ENCODE measurements around the gene RNF34. TPM values are rescaled to one million over a fixed set of nuclear protein-coding genes. Genes with fewer than 3 reads are reported as not detected.

RNF34 gene
- total RNA-seq, 1 donor from 2014 or later: 51.8 TPM

DNA sequence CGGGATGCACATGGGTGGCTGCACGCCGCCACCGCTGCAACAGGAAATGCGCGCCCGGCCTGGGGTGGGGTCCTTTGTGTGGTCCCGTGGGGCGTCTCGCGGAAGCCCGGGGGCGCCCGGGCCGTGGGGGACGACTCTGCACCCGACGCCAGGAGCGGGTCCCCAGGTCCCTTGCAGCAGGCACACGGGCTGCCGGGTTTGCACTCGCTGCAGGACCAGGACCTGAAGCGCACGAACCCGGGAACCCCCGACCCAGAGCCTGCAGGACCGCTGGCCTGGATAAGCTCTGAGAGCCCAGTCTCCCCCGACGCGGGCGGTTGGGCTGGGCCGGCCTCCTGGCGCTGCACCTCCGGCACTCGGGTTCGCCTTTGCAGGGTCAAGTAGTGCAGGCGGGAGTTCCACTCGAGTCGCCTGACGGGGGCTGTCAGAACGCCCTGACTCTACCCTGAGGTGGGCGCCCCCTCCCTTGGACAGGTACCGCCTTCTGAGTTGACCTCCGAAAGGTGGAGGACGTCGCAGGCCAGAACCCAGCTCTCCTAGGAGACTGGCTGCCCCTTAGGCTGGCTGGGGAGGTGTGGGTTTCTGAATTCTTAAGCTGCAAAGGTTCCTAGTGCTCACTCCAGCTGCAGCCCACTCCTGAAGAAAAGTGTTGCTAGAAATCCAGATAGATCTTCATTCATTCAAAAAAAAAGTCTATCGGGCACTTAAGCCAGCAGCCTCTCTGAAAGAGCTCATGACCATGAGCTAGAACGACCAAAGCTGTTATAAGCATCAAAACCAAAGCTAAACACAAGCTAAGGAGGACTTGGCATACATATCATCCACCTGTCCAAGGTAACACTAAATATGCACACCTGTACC, 68.0 kb downstream of the RNF34 start:
- DNase-seq: peak; percentile 46

DNA sequence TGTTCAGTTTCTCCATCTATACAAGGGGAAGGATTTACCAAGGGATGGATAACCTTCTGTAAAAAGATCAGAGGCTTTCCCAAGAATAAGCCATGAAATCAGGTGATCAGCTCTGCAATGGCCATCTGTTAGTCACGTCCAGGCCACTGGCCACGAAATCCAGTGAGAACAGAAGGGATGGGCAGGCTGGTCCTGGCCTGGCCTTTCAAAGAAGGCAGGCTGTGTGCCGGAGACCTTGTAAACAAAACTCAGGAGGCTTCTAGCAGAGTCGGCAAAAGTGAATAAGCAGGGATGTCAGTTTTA, 68.5 kb downstream of the RNF34 start:
- no peak for DNase-seq

DNA sequence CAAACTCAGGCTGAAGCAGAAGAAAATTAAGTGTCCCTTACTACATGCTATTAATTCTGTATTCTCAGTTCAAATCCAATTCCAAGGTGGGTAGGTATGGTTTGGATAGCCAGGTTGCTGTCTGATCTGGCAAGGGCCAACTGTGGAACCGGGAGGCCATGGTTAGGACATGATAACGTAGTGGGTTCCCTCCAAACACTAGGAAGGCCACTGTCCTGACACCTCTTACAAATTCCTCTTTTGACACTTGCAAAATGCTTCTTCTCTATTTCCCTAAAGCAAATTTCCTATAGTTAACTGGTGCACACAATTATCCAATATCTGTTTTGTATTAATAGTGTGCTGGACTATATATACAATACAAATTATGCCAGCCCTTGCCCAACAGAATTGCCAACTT, 70.8 kb downstream of the RNF34 start:
- no peak for DNase-seq

DNA sequence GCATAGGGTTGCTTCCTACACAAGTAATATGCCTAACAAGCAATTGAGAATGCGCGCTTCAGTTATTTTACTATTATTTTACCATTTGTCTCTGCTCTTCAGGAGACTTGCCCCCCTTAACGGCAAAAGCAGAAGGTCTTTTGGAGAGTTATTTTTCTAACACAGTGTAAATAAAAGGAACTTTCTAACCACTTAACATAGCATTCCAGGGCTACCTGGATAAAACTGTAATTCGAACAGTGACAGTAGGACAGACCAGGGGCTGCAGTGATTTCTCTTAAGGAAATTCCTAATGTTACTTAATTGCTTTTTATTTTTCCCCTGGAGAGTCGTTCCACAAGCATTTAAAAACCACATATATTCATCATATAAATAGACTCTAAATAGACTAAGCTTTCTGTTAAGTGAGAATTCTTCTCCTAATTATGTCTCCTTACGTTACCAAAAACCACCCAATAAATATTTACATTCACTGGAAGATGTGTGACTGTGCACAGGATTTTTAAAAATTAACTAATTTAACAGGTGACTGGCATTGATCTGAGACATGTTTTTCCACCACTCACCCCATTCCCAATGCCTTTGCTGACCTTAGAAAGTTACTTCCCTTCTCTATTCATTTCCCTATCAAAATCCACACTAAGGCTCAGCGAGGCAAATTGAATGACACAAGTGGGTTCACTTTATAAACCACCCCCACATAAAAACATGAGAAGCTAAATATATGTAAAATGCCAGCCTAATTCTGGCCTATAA, 72.4 kb downstream of the RNF34 start:
- no peak for DNase-seq

Other genes with a start within 250 kb of the RNF34 start
- 11.4 TPM for gene P2RX4, start 190.0 kb upstream of the RNF34 start, total RNA-seq
- gene CAMKK2, start 103.4 kb upstream of the RNF34 start, total RNA-seq: 16.8 TPM
- gene ANAPC5, start 47.7 kb upstream of the RNF34 start, total RNA-seq: 198 TPM
- gene KDM2B, start 180.9 kb downstream of the RNF34 start, total RNA-seq: 20.7 TPM
- 20.4 TPM for gene ORAI1, start 226.4 kb downstream of the RNF34 start, total RNA-seq

Data from tongue (tissue), 2 donors.